AG04449 (cell line): ENCODE results near the gene HOXB4.

Source experiments
- CTCF ChIA-PET: fragments of 350-600 bp; formaldehyde crosslinking; extraction: SDS; loops from one replicate; lab custom pipeline; 2021; ENCODE audit warnings: antibody characterized with exemption; lab: Yijun Ruan, JAX
- POLR2A ChIA-PET: fragments of 400-600, 350-600 bp; formaldehyde crosslinking; extraction: SDS; loops from one replicate; lab custom pipeline; 2020; ENCODE audit warnings: antibody characterized with exemption, inconsistent platforms; lab: Yijun Ruan, JAX
- DNase-seq: peaks from one replicate; pipeline ENCODE4 v3.0.0-alpha.2; 2010; ENCODE audit warnings: low read depth, low spot score
- H3K4me3 ChIP-seq: 2 replicates; pipeline ENCODE4 v1.5.1; 2011; ENCODE audit warnings: low read depth, mild to moderate bottlenecking, control low read depth, low read length
- TF ChIP-seq, protein P1 (sequence below): IDR thresholded peaks from one replicate; pipeline ENCODE4 v1.5.1; 2011; ENCODE audit warnings: mild to moderate bottlenecking, moderate library complexity, low read length, control low read depth, inconsistent platforms; ENCODE audit not compliant: insufficient read depth; ENCODE audit errors: missing control alignments

Gene HOXB4

DNA sequence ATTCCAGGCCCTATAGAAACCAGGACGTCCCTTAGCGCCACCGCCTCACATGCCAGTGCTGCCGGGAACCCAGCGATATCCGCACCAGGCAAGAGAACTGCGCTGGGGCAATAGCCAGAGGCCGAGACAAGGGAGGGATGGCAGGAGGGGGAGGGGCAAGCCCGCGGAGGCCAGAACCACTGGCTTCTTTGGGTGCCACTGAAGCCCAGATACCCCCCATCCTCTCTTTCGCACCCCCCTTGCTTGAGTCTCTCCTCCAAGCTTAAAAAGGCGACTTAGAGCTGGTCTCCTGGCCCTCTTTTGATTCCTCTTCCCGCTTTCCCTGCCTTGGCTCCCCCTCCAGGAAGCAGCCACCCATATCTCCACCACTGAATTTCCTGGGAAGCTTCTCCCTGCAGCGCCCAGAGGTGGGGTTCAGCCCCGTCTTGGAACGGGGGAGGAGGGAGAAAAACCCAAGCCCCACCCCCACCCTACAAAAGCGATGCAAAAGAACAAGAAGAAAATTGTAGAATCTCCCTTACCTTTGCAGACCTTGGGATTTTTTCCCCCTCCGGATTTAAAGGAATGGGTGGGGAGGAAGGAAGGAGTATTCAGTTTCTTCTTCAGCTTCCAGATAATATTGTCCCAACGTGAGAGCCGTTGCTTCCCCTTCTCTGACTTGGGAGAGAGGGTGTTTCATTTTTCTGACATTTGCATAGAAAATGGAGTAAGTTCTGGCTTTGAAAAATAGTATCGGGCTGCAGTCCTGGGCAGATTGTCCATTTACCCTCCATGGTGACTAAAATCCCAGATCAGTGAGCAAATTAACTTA lies 26.0 kb upstream of the HOXB4 start:
- TF ChIP-seq, protein P1, sequence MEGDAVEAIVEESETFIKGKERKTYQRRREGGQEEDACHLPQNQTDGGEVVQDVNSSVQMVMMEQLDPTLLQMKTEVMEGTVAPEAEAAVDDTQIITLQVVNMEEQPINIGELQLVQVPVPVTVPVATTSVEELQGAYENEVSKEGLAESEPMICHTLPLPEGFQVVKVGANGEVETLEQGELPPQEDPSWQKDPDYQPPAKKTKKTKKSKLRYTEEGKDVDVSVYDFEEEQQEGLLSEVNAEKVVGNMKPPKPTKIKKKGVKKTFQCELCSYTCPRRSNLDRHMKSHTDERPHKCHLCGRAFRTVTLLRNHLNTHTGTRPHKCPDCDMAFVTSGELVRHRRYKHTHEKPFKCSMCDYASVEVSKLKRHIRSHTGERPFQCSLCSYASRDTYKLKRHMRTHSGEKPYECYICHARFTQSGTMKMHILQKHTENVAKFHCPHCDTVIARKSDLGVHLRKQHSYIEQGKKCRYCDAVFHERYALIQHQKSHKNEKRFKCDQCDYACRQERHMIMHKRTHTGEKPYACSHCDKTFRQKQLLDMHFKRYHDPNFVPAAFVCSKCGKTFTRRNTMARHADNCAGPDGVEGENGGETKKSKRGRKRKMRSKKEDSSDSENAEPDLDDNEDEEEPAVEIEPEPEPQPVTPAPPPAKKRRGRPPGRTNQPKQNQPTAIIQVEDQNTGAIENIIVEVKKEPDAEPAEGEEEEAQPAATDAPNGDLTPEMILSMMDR: no peak
- peak overlapping the region; percentile 68 for H3K4me3 ChIP-seq
- ChIA-PET CTCF (interaction anchor here (0.9 to 1.2 kb wide), 3 partner anchors 14 to 276 kb away, joined by 3 to 4 read pairs (median 3); no protein-coding TSS in a partner anchor), POLR2A (interaction anchor here (0.7 to 1.2 kb wide), 2 partner anchors 9 to 122 kb away, joined by 3 to 4 read pairs; no protein-coding TSS in a partner anchor)
- no peak for DNase-seq

DNA sequence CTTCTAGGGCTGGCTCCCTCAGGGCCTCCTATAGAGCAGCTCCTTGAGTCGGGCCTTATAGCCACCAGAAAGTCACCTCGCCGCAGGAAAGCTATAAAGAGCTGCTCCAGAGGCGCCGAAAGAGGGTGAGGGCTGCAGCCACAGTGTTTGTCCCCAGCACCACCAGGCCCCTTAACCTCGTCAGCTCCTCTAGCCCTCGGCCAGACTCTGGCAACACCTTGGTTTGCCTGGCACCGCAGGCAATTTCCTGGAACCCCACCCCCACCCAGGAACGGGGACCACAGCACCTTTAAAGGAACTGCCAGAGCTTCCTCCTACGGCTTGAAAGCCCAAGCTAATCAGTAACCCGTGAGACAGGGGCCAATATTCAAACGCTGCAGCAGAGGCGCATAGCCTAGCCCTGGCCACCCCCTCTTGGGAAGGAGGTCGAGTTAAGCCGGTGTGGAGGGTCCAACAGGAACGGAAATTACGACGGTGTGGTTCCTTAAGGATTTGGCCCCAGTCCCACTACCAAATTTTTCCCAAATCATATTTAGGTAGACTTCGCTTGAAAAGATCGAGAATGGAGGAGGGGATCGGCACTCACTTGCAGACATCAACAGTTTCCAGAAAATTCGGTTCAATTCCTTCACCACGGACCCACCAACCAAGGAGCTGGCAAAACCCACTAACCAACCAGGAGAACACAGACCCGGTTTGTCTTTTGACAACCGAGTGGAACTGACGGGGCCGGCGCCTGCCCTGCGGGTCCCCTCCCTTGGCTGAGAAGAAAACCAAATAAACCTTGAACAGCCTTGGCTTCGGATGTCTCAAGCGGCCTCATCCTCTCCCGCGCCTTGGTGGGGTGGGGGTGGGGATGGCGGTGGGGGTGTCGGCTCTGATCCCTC lies 23.6 kb upstream of the HOXB4 start:
- ChIA-PET CTCF (interaction anchor here (0.6 to 2.3 kb wide), 10 partner anchors 8 to 268 kb away, joined by 3 to 14 read pairs (median 4); no protein-coding TSS in a partner anchor), POLR2A (no interaction called here)
- TF ChIP-seq, protein P1: no peak
- H3K4me3 ChIP-seq: peak overlapping the region; percentile 68
- no peak for DNase-seq

DNA sequence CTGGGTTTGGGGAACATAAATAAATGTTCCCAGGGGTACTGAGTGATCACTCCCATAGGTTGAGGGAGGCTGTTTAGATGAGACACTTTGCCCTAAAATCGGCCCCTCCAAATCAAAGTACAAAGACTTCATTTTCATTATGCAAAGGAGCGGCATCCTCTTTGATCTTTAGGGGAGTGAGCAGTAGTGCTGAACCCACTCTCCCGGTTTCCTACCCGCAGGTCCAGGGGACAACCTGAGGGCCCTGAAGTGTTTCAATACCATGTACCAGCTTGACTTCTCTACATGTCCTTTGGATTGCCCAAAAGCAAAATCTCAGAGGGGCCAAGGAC lies 23.0 kb upstream of the HOXB4 start:
- TF ChIP-seq, protein P1: no peak
- POLR2A ChIA-PET: interaction anchor here (0.6 kb wide), 1 partner anchor 38 kb away, joined by 3 read pairs; no protein-coding TSS in a partner anchor
- peak overlapping the region; percentile 68 for H3K4me3 ChIP-seq
- DNase-seq: no peak
- CTCF ChIA-PET: interaction anchor here (0.7 to 2.3 kb wide), 7 partner anchors 8 to 267 kb away, joined by 3 to 14 read pairs (median 4); no protein-coding TSS in a partner anchor

DNA sequence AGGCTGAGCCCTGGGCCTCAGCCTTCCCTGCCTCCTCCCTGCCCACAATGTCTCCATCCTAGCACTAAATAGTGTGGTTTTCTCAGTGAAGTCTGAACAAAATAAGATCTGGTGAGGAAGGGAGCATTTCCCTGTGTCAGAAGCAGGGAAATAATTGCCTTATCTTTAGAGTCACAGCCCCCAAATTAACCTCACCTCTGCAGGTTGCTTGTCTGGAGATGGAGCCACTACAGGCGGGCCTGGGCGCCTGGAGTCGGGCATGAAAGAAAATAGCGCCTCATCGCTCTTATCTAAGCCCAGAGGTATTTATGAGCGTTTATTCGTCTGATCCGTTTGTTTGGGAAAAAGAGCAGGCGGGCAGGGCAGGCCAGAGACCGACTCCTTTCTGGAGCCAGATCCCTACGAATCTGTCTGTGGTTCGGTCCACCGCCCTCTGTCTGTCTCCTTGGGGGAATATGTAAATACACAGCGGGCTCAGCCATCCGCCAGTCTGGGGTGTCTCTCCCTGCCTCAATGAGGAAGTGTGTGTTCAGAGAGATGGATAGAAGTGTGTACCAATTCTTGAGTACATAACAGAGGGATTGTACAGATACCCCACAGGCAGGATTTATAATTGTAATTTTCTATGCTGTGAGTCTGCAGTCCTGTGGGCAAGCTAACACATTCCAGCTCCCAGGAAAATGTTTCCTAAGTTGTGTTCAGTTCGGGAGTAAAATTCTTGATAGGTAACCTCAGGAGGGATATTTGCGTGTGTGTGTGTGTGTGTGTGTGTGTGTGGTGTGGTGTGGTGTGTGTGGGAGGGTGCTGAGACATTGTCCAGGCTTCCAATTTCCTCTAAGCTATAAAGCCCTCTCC lies 22.3 kb upstream of the HOXB4 start:
- DNase-seq: no peak
- peak overlapping the region; percentile 68 for H3K4me3 ChIP-seq
- ChIA-PET CTCF (interaction anchor here (0.7 to 2.3 kb wide), 8 partner anchors 9 to 266 kb away, joined by 3 to 14 read pairs (median 4); no protein-coding TSS in a partner anchor), POLR2A (interaction anchor here (0.6 kb wide), 2 partner anchors 37 to 41 kb away, joined by 3 to 4 read pairs; no protein-coding TSS in a partner anchor)
- TF ChIP-seq, protein P1: no peak

DNA sequence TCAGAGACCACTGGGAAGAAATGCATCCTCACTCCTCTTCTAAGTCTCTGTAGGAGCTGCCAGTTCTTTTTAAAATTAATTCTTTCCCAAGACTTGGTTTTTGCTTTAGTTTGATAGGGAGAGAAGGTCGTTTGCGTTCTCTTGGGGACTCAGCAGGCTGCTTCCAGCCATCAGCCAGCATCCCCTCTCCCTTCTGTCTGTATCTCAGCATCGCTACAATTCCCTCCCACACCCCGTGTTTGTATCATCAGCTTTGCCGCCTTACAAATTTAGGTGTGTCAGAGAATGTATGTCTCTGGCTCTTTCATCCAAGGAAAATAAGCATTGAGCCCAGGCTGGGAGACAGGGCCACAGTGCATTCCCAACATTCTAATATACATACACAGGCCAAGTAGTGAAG lies 21.2 kb upstream of the HOXB4 start:
- POLR2A ChIA-PET: no interaction called here
- H3K4me3 ChIP-seq: peak overlapping the region; percentile 13
- TF ChIP-seq, protein P1: no peak
- DNase-seq: no peak
- CTCF ChIA-PET: interaction anchor here (1.3 to 2.2 kb wide), 6 partner anchors 9 to 265 kb away, joined by 3 to 7 read pairs (median 5); no protein-coding TSS in a partner anchor
